ENCODE measurements around the gene SINHCAF.
"Not testable (repeated sequence)": the region's sequence is repeated elsewhere in the genome, so short reads cannot be mapped to it uniquely, and the experiment has no call there.

The SINHCAF gene

GRCh38 chr12:31325877-31326631, at the start of gene SINHCAF:
TSS of gene SINHCAF (minus strand) at chr12:31326150. CDS start at chr12:31298204, 27,946 bp downstream.
- DNase-seq (ENCODE audit: low read depth in 2 of 2) = peak; percentile 98 to 99
- peak within 1 kb of the TSS; percentile 82 to 88 for H3K4me3 ChIP-seq (replicated peaks in 1 of 2; ENCODE audit: low read depth in 2 of 2, low read length in 2 of 2)
- peak; percentile 1 for TF ChIP-seq CTCF (IDR thresholded peaks at IDR 0.05; ENCODE audit: low read depth, low read length)

GRCh38 chr12:31375422-31375821, 49.5 kb upstream of the SINHCAF start:
- not testable (repeated sequence) for DNase-seq (ENCODE audit: low read depth in 2 of 2); H3K4me3 ChIP-seq (replicated peaks in 1 of 2; ENCODE audit: low read depth in 2 of 2, low read length in 2 of 2)

- DNase-seq (ENCODE audit: low read depth in 2 of 2) = no peak
- no peak for TF ChIP-seq CTCF (IDR thresholded peaks at IDR 0.05; ENCODE audit: low read depth, low read length)
These were observed 45.3 kb upstream of the SINHCAF start for GRCh38 chr12:31371256-31371620.

GRCh38 chr12:31370531-31371255, 44.7 kb upstream of the SINHCAF start:
- TF ChIP-seq CTCF (IDR thresholded peaks at IDR 0.05; ENCODE audit: low read depth, low read length) = no peak
- DNase-seq (ENCODE audit: low read depth in 2 of 2) = peak; percentile 25 to 48
- H3K4me3 ChIP-seq (replicated peaks in 1 of 2; ENCODE audit: low read depth in 2 of 2, low read length in 2 of 2) = no peak overlapping the region

More at GRCh38 chr12:31371256-31371620, 45.3 kb upstream of the SINHCAF start:
- H3K4me3 ChIP-seq (replicated peaks in 1 of 2; ENCODE audit: low read depth in 2 of 2, low read length in 2 of 2) = no peak overlapping the region

- peak overlapping the region in 1 of 2 donors; percentile 21 for H3K4me3 ChIP-seq (replicated peaks in 1 of 2; ENCODE audit: low read depth in 2 of 2, low read length in 2 of 2)
- DNase-seq (ENCODE audit: low read depth in 2 of 2) = peak; percentile 63 to 75
- no peak for TF ChIP-seq CTCF (IDR thresholded peaks at IDR 0.05; ENCODE audit: low read depth, low read length)
These were observed 44.0 kb upstream of the SINHCAF start for GRCh38 chr12:31369712-31370521.

GRCh38 chr12:31368666-31369361, 42.9 kb upstream of the SINHCAF start:
- TF ChIP-seq CTCF (IDR thresholded peaks at IDR 0.05; ENCODE audit: low read depth, low read length) = no peak
- DNase-seq (ENCODE audit: low read depth in 2 of 2) = peak in 1 of 2 donors; percentile 5
- no peak overlapping the region for H3K4me3 ChIP-seq (replicated peaks in 1 of 2; ENCODE audit: low read depth in 2 of 2, low read length in 2 of 2)
